NOMO-1 treated with dmso at 0.1 percent for 144 hours (cell line): ENCODE measurements around the gene CLVS2.

Experiments used
- DNase-seq: peaks from one replicate; lab custom pipeline; 2025; ENCODE audit not compliant: unreplicated experiment; lab: John Stamatoyannopoulos, UW

Gene CLVS2

GRCh38 chr6:123118811-123119210, 122.8 kb downstream of the CLVS2 start:
- DNase-seq = no peak
